ENCODE results near the gene ANKRD52. TPM values are rescaled to one million over a fixed set of nuclear protein-coding genes. Genes with fewer than 3 reads are reported as not detected.

Gene ANKRD52
- total RNA-seq, 6 experiments from 2014 or later: 10.6 to 16.1 (median 12.2) TPM

DNA sequence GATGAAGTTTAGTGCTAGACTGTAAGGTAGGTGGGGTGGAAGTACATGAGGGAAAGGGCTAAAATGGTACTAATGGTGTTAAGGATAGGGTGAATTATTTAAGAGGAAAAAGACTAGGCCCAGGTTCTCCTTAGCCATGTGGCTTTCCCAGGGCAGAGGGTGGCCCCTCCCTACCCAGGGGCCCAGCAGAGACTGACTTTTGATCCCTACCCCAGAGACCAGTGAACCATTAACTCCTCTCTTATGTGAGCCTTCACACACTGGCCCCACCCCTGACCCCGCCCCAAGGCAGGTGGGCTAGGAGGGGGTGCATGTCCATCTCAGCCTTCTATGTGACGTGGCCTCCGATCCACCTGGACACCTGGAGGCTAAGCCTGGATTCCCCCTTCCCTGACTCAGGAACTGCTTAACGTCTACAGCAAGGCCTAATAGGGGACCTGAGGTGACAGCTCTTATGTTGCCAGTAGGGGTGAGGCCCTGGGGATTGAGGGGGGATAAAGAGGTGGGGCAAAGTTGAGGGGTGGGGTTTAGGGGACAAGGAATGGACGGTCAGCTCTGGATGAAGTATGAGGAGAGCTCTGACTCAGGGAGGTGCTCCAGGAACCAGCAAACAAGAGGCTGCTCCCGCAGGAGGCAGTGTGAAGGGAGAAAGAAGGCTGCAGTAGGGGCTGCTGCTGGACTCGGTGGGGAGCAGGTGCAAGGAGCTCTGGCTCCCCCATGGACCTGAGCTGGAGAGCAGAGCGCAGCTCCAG lies 27.6 kb downstream of the ANKRD52 start:
- intact Hi-C loops (cut with DNase I): no loop called here
- DNase-seq (peak; percentile 69 to 90 (median 76)), ATAC-seq (peak; percentile 95 to 98 (median 96))
- Histone ChIP-seq H3K27ac (peak overlapping the region in 2 of 3 donors; percentile 74 to 75), H3K36me3 (peaks cover 0 to 5% (median 0%) of the 10 kb centered on the region in 4 donors), H3K9me3 (no peaks in the 10 kb centered on the region), H3K27me3 (no peaks in the 10 kb centered on the region), H3K4me3 (peak overlapping the region; percentile 26 to 60 (median 57)), H3K4me1 (peaks cover 0 to 12% (median 4%) of the 10 kb centered on the region in 4 donors)
- WGBS (ENCODE audit: insufficient coverage, low coverage, low lambda C conversion rate, missing lambda C conversion rate): 26% methylated on average over 5 of the region's 8 CpGs
- TF ChIP-seq, protein P1, sequence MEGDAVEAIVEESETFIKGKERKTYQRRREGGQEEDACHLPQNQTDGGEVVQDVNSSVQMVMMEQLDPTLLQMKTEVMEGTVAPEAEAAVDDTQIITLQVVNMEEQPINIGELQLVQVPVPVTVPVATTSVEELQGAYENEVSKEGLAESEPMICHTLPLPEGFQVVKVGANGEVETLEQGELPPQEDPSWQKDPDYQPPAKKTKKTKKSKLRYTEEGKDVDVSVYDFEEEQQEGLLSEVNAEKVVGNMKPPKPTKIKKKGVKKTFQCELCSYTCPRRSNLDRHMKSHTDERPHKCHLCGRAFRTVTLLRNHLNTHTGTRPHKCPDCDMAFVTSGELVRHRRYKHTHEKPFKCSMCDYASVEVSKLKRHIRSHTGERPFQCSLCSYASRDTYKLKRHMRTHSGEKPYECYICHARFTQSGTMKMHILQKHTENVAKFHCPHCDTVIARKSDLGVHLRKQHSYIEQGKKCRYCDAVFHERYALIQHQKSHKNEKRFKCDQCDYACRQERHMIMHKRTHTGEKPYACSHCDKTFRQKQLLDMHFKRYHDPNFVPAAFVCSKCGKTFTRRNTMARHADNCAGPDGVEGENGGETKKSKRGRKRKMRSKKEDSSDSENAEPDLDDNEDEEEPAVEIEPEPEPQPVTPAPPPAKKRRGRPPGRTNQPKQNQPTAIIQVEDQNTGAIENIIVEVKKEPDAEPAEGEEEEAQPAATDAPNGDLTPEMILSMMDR (IDR thresholded peaks at IDR 0.05): no peak
- no peak for TF ChIP-seq POLR2A (IDR thresholded peaks at IDR 0.05)

DNA sequence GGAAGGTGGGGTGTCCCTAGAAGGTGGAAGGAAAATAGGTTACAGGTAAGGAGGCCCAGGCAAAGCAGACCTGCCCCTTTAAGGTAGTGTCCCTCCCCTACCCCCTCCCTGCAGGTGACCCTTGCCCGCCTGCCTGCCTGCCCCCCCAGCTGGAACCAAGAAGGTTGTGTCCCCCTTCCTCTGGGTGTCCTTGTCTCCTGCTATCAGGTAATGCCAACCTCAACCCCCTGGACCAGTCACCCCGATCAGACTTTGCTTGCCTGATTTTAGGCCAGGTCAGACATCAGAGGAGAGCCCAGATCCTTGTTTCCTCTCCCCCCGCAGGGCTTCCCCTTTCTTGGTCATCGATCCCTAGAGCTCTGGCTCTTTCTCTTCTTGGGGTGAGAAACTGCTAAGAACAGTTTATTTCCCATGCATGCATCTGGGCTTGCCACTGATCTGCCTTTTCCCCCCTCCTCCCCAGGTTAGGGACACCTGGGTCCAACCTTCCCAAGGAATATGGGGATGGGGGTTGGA lies 28.2 kb downstream of the ANKRD52 start, which contains the start of gene SLC39A5:
Gene SLC39A5 (plus strand): TSS at position 136 of the 516 bp plus-strand sequence. CDS start 1,224 bp downstream, outside the sequence.
- TF ChIP-seq POLR2A (IDR thresholded peaks at IDR 0.05): no peak
- peak in 3 of 4 donors; percentile 44 to 57 (median 46) for ATAC-seq
- Histone ChIP-seq H3K9me3 (no peaks in the 10 kb centered on the region), H3K27me3 (no peaks in the 10 kb centered on the region), H3K27ac (peak within 1 kb of the TSS in 2 of 3 donors; percentile 74 to 75), H3K4me1 (peaks cover 0 to 12% (median 4%) of the 10 kb centered on the region in 4 donors), H3K36me3 (no peaks in the 10 kb centered on the region), H3K4me3 (peak within 1 kb of the TSS; percentile 26 to 60 (median 57))
- intact Hi-C loops (cut with DNase I): no loop called here
- peak in 1 of 3 donors; percentile 75 for DNase-seq
- WGBS (ENCODE audit: insufficient coverage, low coverage, low lambda C conversion rate, missing lambda C conversion rate): 19% methylated on average over 4 of the region's 4 CpGs

DNA sequence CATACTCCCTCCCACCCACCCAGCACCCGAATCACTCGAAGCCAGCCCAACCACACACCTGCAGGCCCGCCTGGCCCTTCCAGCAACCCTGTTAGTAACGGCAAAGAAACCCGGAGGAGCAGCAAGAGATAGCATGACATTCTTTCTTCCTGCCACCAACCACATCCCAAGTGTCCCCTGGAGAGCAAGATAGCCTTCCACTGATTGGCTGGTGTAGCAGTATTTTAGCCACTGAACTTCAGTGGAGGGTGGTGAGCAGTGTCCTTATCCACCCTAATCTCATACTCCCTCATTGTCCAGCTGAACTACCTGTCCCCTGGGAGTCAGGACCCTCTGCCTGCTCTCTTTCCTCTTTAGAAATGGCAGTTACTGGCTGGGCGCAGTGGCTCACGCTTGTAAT lies 29.1 kb downstream of the ANKRD52 start:
- Histone ChIP-seq H3K27me3 (no peaks in the 10 kb centered on the region), H3K4me3 (no peak overlapping the region), H3K9me3 (no peaks in the 10 kb centered on the region), H3K4me1 (peaks cover 0 to 12% (median 5%) of the 10 kb centered on the region in 4 donors), H3K27ac (no peak overlapping the region), H3K36me3 (no peaks in the 10 kb centered on the region)
- no peak for ATAC-seq
- WGBS (ENCODE audit: insufficient coverage, low coverage, low lambda C conversion rate, missing lambda C conversion rate): 82% methylated on average over 6 of the region's 7 CpGs
- TF ChIP-seq POLR2A (IDR thresholded peaks at IDR 0.05): no peak
- TF ChIP-seq, protein P1 (IDR thresholded peaks at IDR 0.05): no peak
- intact Hi-C loops (cut with DNase I): no loop called here
- DNase-seq: no peak

DNA sequence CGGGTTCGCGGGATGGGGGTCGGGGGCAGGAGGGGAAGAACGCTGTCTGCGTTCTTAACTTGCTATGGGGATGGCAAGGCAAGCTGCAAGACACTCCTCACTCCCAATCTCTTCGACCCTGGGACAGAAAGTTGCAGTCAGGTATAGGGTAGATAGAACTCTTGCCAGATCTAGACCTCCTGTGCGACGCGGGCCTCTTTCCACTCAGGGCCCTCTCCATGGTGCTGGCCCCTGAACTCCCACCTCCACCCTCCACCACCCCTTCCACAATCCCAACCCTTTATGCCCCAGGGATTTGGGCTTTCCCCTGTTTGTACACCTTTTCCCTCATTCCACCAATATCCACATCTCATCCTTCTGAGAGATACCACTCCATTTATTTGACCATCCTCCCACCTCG lies 33.2 kb downstream of the ANKRD52 start:
- H3K4me1 ChIP-seq: peaks cover 0 to 24% (median 7%) of the 10 kb centered on the region in 4 donors
- intact Hi-C loops (cut with DNase I): no loop called here
- DNase-seq (no peak), ATAC-seq (no peak)
- H3K36me3 ChIP-seq: no peaks in the 10 kb centered on the region
- no peak overlapping the region for H3K27ac ChIP-seq
- no peaks in the 10 kb centered on the region for H3K9me3 ChIP-seq
- H3K4me3 ChIP-seq: peak overlapping the region; percentile 65 to 78 (median 72)
- no peaks in the 10 kb centered on the region for H3K27me3 ChIP-seq
- WGBS (ENCODE audit: insufficient coverage, low coverage, low lambda C conversion rate, missing lambda C conversion rate): 55% methylated on average over 5 of the region's 11 CpGs
- TF ChIP-seq POLR2A (IDR thresholded peaks at IDR 0.05): no peak
- TF ChIP-seq, protein P1 (IDR thresholded peaks at IDR 0.05): no peak
